ENCODE data around the gene CPS1. TPM values are rescaled to one million over a fixed set of nuclear protein-coding genes. Genes with fewer than 3 reads are reported as not detected.

CPS1 gene
- total and polyA plus RNA-seq, 2 of the 4 experiments (the other 2 are of a cell fraction) = 5.4 to 20.1 TPM

- POLR2A ChIA-PET (ENCODE audit: unreplicated experiment) = no interaction called here
- CTCF ChIA-PET = no interaction called here
- in situ Hi-C loops (cut with MboI; ENCODE audit: low sequenced_read_pairs) = loop anchor here (25.0 kb wide), 1 partner anchor 551 kb away; no protein-coding TSS in a partner anchor
Measured at GRCh38 chr2:210611466-210611865, 55.1 kb downstream of the CPS1 start.

More at GRCh38 chr2:210611466-210611865, 55.1 kb downstream of the CPS1 start:
- no CpG with 5 or more reads among the region's 2 CpGs for WGBS, 2 experiments (ENCODE audit: extremely low coverage in 2 of 2, insufficient read length in 1 of 2)
- Histone ChIP-seq H3K4me3 (ENCODE audit: insufficient read depth, low read depth, low read length) (no peak overlapping the region), H3K27me3 (ENCODE audit: control insufficient read depth, insufficient read depth, low read length) (no peaks in the 10 kb centered on the region), H3K9ac (ENCODE audit: low read depth, low read length) (no peak overlapping the region), H3K36me3 (ENCODE audit: control insufficient read depth, insufficient read depth, low read length) (no peaks in the 10 kb centered on the region), H2BK120ac (ENCODE audit: low read depth, low read length) (no peak overlapping the region), H4K91ac (ENCODE audit: insufficient read depth, low read depth, low read length) (no peak overlapping the region), H3K27ac (ENCODE audit: insufficient read depth, low read length) (no peak overlapping the region), H2BK15ac (ENCODE audit: low read depth, low read length) (no peak overlapping the region), H3K14ac (replicated peaks; ENCODE audit: low read depth, low read length) (no peak overlapping the region), H4K5ac (ENCODE audit: low read depth, low read length) (no peak overlapping the region), H2AK9ac (replicated peaks; ENCODE audit: low read depth, low read length, poor library complexity) (no peak overlapping the region), H3K23ac (ENCODE audit: low read depth, low read length) (no peak overlapping the region), H3K79me1 (ENCODE audit: low read depth in 1 of 2, low read length in 2 of 2) (no peaks in the 10 kb centered on the region), H3K9me3 (ENCODE audit: control insufficient read depth, insufficient read depth, low read length) (no peaks in the 10 kb centered on the region), H3K4me2 (ENCODE audit: low read depth, low read length) (no peak overlapping the region), H3K18ac (ENCODE audit: low read depth, low read length) (no peak overlapping the region), H4K8ac (ENCODE audit: low read depth in 2 of 2, low read length in 2 of 2) (no peak overlapping the region), H2BK20ac (ENCODE audit: low read depth, low read length) (no peak overlapping the region), H2AK5ac (ENCODE audit: low read depth, low read length) (no peak overlapping the region), H2BK5ac (ENCODE audit: low read depth, low read length, poor library complexity, severe bottlenecking) (no peak overlapping the region), H3K56ac (ENCODE audit: extremely low read depth, insufficient read depth, low read length) (no peak overlapping the region), H3K9me1 (ENCODE audit: insufficient read depth, low read length) (no peaks in the 10 kb centered on the region), H3K4me1 (ENCODE audit: control insufficient read depth, insufficient read depth, low read length) (no peaks in the 10 kb centered on the region), H4K20me1 (ENCODE audit: insufficient read depth, low read length) (no peaks in the 10 kb centered on the region), H3K4ac (ENCODE audit: low read depth, low read length) (no peak overlapping the region), H2AFZ (replicated peaks; ENCODE audit: low read length, poor library complexity) (no peak overlapping the region)
- no peak for DNase-seq
- no peak for TF ChIP-seq NFE2L2 (IDR thresholded peaks at IDR 0.05; ENCODE audit: low read depth, low read length)
- no peak for TF ChIP-seq MXI1 (IDR thresholded peaks at IDR 0.05; ENCODE audit: borderline replicate concordance, low read depth, low read length)
- TF ChIP-seq MAFK (IDR thresholded peaks at IDR 0.05; ENCODE audit: low read depth, low read length) = no peak
- TF ChIP-seq RCOR1 (IDR thresholded peaks at IDR 0.05; ENCODE audit: insufficient replicate concordance, low read length) = no peak
- no peak for TF ChIP-seq ELK1 (IDR thresholded peaks at IDR 0.05; ENCODE audit: borderline replicate concordance, low read depth, low read length)
- no peak for TF ChIP-seq CEBPB (IDR thresholded peaks at IDR 0.05; ENCODE audit: low read depth, low read length)
- TF ChIP-seq CTCF (conservative IDR thresholded peaks at IDR 0.05; ENCODE audit: low read depth, low read length) = no peak
- TF ChIP-seq RFX5 (IDR thresholded peaks at IDR 0.05; ENCODE audit: low read depth, low read length) = no peak
- no peak for TF ChIP-seq MAZ (IDR thresholded peaks at IDR 0.05; ENCODE audit: borderline replicate concordance, low read depth, low read length)
- no peak for TF ChIP-seq BHLHE40 (IDR thresholded peaks at IDR 0.05; ENCODE audit: low read depth, low read length)
- TF ChIP-seq SMC3 (IDR thresholded peaks at IDR 0.05; ENCODE audit: low read depth, low read length) = no peak
- TF ChIP-seq RAD21 (IDR thresholded peaks at IDR 0.05; ENCODE audit: low read length) = no peak
- BruUV-seq (replicated peaks) = no TSS peak
- dilution Hi-C loops (cut with HindIII; ENCODE audit: low sequenced_read_pairs, unreplicated experiment) = no loop called here
- intact Hi-C loops (cut with micrococcal nuclease) = loop anchor here (10.0 kb wide), 1 partner anchor 423 kb away; no protein-coding TSS in a partner anchor
- ATAC-seq (ENCODE audit: low read depth) = no peak

All from IMR-90 (cell line).